GM15510 (cell line): ENCODE data around the gene CNOT1.

Experiments
- POLR2A ChIP-seq: IDR thresholded peaks from 3 replicates; pipeline ENCODE4 v1.6.1; 2011; ENCODE audit warnings: borderline replicate concordance; ENCODE audit not compliant: insufficient read length; ENCODE audit errors: extremely low read depth

The CNOT1 gene

DNA sequence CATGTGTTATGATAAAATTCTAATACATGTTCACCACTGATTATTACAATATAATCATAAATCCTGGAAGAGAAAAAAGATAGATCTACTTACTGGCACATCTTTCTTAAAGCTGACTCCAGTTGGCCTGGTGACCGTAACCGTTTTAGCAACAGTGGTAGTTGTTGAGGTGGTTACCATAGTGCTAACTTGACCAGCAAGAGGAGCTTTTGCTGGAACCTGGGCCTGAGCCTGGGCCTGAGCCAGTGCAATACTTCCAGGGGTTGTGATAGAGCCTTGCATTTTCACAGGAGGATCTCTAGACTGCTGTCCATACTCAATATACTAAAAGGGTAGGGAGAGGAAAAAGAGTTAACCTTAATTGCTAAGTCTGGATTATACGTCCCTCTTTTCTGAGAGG is 78.1 kb downstream of the CNOT1 start:
- TF ChIP-seq POLR2A, result no peak

DNA sequence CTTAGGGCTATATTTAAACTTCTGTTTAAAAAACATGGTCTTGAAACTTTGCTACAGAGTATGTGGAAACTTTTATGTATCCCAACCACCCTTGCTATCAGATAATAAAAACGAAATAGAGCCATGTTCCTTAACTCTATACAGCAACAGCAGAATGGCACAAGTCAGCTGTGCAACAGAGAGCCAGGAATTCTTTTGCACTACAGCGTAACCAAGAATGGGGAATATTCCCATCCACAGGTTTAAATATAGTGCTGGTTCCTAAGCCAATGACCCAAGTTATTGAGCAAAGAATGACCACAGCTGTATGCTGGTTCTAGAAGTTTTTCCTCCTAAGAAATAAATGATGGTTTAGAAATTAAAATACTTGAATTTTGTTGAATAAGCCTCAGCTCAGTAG is 81.2 kb downstream of the CNOT1 start:
- no peak for TF ChIP-seq POLR2A

DNA sequence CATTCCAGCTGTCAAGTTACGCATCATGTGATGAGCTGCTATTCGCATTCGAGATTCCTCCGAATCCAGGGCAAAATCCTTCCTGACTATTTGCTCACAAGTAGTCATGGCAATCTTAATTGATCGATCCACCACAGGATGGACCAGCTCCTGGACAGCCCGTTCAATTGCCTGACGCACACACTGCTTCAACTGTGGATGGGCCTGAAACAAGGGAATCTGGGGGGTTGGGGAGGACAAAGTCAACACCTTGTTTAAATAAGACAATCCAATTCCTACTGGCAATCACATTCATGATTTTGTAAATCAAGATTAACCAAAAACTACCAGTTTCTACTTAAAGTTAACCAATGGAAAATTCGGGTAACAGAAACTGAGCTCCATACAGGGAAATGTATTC is 85.9 kb downstream of the CNOT1 start:
- no peak for TF ChIP-seq POLR2A

DNA sequence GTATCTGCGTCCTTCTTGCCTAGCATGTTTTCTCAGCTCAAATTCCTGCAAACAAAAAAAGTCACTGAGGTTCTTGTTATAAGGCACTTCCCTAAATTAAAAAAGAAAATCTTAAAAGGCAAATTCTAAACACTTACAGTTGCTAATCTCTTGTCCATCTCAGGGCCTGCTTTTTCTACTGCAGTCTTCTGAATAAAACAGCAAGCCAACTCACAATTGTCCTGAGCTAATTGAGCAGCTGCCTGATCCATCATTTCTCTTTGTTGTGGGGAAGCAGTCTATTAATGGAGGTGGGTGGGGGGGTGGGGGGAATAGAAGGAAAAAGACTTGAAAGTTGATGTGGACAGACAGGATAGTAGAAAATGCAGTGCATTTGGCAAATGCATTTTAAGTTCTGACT is 87.3 kb downstream of the CNOT1 start:
- no peak for TF ChIP-seq POLR2A

DNA sequence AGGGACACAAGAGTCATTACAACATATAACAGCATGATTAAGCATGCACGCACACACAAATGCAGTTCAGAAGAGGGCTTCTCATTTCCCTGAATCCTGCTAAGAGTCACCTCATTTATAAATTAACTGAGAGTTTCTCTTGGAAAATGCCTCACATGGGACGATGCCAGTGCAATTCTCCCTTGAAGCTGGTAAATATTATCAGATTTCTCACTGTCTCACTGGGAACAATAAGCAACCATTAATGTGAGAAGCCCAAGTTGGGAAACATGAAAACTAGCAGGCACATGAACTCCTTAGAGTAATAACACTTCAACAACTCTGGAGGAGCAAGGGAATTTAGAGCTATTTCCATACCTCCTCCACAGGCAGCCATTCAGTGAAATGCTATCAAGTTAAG is 87.9 kb downstream of the CNOT1 start:
- no peak for TF ChIP-seq POLR2A

DNA sequence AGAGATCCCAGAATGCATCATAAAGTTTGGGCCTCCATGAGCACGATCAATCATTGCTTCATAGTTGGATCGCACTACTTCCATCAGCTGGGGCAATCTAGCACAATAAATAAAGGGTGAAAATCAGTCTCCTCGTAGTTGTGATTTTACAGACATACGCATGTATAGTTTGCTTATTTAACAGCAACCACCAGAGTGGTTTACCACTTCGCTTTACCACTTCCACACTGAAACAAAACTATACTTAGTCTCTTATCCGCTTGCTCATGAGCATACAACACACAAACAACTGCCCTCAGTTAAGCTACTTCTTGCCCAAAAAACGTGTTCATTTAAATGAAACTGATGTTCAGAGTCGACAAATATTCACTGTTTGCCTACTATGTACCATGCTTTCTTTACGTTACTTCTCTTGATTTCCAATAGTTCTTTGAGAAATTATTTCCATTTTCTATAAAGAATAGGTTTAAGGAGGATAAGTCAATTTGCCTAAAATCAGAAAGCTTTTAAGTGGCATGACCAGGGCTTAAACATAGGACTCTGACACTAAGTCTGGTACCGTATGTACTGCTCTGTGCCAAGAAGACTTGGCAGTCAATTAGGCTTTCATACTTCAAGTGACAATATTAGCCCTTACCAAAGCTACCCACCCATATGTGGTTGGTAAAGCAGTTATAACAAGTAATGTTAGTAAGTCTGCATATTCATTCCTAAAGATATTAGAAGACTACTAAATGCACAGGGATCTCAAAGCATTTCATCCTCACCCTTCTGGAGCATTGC is 92.3 kb downstream of the CNOT1 start:
- no peak for TF ChIP-seq POLR2A

DNA sequence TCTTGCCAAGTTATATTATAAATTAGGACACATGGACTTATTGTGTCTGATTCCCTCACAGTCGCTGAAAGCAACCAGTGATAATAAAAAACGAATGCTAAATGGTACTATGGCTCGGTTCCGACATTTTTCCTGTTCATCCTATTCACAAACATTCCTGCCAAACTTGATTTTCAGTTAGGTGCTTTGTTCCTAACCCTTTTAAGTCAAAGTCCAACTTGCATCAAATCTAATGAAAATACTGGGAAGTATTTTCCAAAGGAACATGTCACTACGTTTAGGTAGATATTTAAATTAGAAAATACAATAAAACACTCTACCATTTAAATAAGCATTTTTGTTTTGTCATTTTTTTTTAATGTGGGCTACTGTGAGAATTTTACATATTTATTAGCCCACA is 93.3 kb downstream of the CNOT1 start:
- no peak for TF ChIP-seq POLR2A

DNA sequence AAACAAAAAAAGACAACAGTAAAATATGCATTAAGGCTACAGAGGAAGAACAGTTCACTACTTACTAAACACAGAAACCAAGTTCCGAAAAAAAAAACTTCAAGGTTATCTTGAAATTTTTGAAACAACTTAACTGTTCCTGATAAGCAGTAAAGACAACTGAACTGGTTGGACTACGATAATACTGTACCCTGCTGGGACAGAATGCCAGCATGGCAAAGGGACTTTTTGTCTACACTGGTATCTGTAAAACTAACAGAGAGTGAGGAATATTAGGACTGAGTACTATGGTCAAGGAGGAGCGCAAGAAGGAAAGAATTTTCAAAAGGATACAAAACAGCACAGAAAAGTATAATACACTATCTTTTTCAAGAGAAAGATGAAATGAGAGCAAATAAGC is 94.5 kb downstream of the CNOT1 start:
- no peak for TF ChIP-seq POLR2A

DNA sequence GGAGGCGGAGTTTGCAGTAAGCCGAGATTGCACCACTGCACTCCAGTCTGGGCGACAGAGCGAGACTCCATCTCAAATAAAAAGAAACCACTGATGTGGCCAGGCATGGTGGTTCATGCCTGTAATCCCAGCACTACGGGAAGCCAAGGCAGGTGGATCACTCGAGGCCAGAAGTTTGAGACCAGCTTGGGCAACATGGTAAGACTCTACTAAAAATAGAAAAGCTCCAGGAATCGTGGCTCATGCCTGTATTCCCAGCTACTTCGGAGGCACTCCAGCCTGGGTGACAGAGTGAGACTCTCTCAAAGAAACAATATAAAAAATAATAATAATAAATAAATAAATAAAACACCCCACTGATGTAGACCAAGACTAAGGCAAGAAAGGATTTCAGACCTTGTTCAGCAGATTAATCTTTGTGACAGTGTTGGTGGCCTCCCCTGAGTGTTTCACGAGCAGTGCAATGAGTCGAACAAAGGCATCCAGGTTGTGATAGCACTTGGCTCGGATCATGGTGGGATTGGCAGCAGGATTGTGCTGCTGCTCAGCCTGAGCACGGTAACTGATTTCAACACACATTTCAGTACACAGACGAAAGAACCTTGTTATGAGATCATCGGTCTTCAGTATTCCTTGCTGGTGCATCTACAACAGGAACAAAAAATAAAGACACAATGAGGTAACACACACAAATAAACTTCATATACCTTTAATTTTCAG is 95.7 kb downstream of the CNOT1 start:
- TF ChIP-seq POLR2A, result no peak

DNA sequence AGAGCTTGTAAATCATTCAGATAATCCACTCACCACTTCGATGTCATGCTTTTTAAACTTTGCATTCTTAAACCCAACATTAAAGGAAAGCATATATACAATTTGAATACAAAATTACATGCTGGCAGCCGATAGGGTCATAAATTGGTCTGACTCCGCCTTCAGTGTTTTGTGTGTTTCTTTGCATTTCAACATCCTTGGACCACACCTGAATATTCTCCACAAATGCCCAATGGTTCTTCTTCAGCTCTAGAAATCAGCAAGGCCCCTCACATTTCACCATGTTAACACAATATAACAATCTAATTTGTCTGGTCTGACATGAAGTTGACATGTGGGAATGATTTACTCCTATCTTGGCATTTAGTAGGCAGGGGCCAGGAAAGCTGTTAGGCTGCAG is 97.2 kb downstream of the CNOT1 start:
- TF ChIP-seq POLR2A, result no peak

DNA sequence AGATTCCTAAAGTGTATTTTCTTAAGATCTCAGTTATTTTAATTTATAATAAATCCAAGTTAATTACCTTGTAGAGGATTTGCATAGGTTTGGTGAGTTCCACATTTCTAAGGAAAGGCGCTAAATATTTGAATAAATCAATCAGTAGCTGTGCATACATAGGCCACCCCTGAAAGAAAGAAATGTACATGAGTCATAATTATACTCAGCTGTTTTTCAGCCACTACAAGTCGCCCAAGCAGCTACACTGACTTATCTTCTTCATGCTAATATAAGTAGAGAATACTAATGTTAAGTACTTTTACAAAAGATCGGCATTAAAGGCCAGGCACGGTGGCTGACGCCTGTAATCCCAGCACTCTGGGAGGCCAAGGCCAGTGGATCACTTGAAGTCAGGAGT is 99.4 kb downstream of the CNOT1 start:
- no peak for TF ChIP-seq POLR2A

DNA sequence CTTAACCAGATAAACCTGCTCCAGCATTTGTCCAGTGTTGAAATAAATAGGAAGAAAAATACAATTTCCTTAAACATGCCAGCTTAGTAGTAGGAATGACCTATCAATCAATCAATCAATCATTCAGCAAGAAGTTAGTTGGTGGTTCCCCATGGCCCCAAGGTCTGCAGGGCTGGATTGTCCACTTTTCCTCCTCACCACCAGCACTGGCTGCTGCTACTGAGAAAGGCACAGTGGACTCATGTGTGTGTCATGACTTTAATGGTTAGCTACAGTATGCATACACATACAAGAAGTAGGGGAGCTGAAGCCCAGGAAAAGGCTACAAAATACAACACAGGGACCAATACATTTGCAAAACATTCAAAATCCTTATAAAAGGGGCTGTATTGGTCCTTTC is 109.9 kb downstream of the CNOT1 start:
- TF ChIP-seq POLR2A, result no peak

DNA sequence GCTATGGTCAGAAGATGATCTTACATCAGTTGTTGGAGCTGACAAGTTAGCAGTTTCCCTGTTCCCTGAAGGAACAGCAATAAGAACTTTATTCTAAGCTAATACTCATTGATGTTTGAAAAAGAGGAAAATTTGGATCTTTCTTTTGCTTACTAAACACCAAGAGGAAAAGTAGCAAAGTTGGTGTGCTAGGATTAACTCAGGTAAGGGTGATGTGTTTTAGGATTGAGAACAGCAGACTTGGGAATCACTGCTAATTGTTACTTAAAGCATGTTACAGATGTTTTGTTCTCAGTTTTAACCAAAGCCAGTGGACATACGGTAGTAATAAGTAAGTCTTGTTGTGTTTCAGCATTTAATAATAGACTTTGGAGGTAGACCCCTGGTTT is 110.7 kb downstream of the CNOT1 start:
- no peak for TF ChIP-seq POLR2A

DNA sequence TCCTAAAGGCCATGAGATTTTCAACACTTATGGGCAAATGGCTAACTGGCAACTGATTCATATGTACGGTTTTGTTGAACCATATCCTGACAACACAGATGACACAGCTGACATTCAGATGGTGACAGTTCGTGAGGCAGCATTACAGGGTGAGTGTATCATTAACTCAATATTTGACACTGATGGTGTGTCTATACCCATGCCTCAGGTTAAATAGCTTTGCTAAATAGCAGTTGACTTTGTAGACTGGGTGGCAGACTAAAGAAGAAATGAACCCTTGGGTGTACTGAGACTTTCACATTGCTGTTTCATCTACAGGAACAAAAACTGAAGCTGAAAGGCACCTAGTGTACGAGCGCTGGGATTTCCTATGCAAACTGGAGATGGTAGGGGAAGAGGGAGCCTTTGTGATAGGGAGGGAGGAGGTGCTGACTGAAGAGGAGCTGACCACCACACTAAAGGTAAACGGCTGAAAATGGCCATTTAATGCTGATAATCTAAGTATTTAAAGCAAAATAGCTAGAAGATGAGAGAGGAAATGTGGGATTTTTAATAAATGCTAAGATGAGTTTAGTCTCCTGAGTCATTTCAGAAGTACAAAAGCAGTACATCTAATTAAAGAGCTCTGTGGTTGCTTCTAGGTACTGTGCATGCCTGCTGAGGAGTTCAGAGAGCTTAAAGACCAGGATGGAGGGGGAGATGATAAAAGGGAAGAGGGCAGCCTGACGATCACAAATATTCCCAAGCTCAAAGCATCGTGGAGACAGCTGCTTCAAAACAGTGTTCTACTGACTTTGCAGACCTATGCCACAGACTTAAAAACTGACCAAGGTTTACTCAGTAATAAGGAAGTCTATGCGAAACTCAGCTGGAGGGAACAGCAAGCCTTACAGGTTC is 111.3 kb downstream of the CNOT1 start:
- TF ChIP-seq POLR2A, result no peak

DNA sequence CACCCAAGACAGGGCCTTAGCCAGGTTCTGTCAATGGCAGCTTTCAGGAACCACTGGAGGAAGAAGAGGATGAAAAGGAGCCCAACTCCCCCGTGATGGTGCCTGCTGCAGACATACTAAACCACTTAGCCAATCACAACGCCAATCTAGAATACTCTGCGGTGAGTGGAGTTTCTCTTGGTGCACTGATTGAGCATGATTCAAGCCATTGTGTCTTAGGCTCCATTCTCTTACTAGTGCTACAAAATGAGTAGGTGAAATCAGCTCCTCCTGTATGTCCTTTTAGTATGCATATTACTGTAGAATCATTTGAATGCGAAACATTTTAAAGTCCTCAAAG is 112.9 kb downstream of the CNOT1 start:
- TF ChIP-seq POLR2A, result no peak
